GM19455 (cell line): Measurements from ENCODE around the gene RUFY3.
"Not testable (repeated sequence)": the region's sequence is repeated elsewhere in the genome, so short reads cannot be mapped to it uniquely, and the experiment has no call there.

Experiments
- ATAC-seq: cut with Tn5 transposase; IDR thresholded peaks from one replicate; pipeline ENCODE4 v1.9.1; 2021; ENCODE audit not compliant: unreplicated experiment

Gene RUFY3

GRCh38 chr4:70769396-70769795 is 47.6 kb downstream of the RUFY3 start:
- not testable (repeated sequence) for ATAC-seq

GRCh38 chr4:70772929-70773555 is 51.3 kb downstream of the RUFY3 start:
- no peak for ATAC-seq

- ATAC-seq, result no peak
Observed at GRCh38 chr4:70778888-70779422, 57.2 kb downstream of the RUFY3 start.

- no peak for ATAC-seq
Observed at GRCh38 chr4:70783096-70783495, 61.3 kb downstream of the RUFY3 start.

- ATAC-seq, result no peak
Observed at GRCh38 chr4:70787496-70787895, 65.7 kb downstream of the RUFY3 start.

- no peak for ATAC-seq
Observed at GRCh38 chr4:70788733-70789132, 67.0 kb downstream of the RUFY3 start.

- no peak for ATAC-seq
Observed at GRCh38 chr4:70793626-70794025, 71.9 kb downstream of the RUFY3 start.

- ATAC-seq, result peak; percentile 74
Observed at GRCh38 chr4:70801265-70801809, 79.6 kb downstream of the RUFY3 start.

- no peak for ATAC-seq
Observed at GRCh38 chr4:70802928-70803580, 81.3 kb downstream of the RUFY3 start.

- ATAC-seq, result no peak
Observed at GRCh38 chr4:70808151-70808550, 86.4 kb downstream of the RUFY3 start.

- ATAC-seq, result no peak
Observed at GRCh38 chr4:70815370-70815769, 93.6 kb downstream of the RUFY3 start.

- no peak for ATAC-seq
Observed at GRCh38 chr4:70816894-70817293, 95.1 kb downstream of the RUFY3 start.

GRCh38 chr4:70818173-70818855 is 96.5 kb downstream of the RUFY3 start:
- ATAC-seq, result no peak

- ATAC-seq, result no peak
Observed at GRCh38 chr4:70818921-70819320, 97.2 kb downstream of the RUFY3 start.

- no peak for ATAC-seq
Observed at GRCh38 chr4:70829015-70829414, 107.3 kb downstream of the RUFY3 start.

- no peak for ATAC-seq
Observed at GRCh38 chr4:70829492-70829891, 107.7 kb downstream of the RUFY3 start.

- no peak for ATAC-seq
Observed at GRCh38 chr4:70830054-70830453, 108.3 kb downstream of the RUFY3 start.

- no peak for ATAC-seq
Observed at GRCh38 chr4:70831293-70831692, 109.5 kb downstream of the RUFY3 start.

GRCh38 chr4:70833675-70834074 is 111.9 kb downstream of the RUFY3 start:
- no peak for ATAC-seq

GRCh38 chr4:70836081-70836480 is 114.3 kb downstream of the RUFY3 start:
- ATAC-seq, result no peak

- ATAC-seq, result no peak
Observed at GRCh38 chr4:70838204-70838603, 116.4 kb downstream of the RUFY3 start.
